Stomach (tissue), 9 donors: ENCODE measurements around the gene THAP8. TPM values are rescaled to one million over a fixed set of nuclear protein-coding genes. Genes with fewer than 3 reads are reported as not detected.
A peak's percentile ranks its signal among the peaks of the same experiment; 100 is the strongest.

ENCODE experiments used
- DNase-seq, 2 donors: peaks; one replicate each; pipeline versions ENCODE4 v3.0.0 to v3.0.0-alpha.2; 2013 to 2019
- H3K27ac ChIP-seq, 5 donors: fragments of 200-600 bp in 4 of 5; sonication (generic) in 4 of 5; one replicate each; pipeline ENCODE4 v1.5.1; 2013 to 2019; ENCODE audit warnings: mild to moderate bottlenecking in 1 of 5, moderate library complexity in 1 of 5
- H3K27me3 ChIP-seq, 3 donors: fragments of 200-600 bp; sonication (generic); one replicate each; pipeline ENCODE4 v1.5.1; 2017 to 2019; ENCODE audit warnings: mixed run types in 1 of 3
- H3K36me3 ChIP-seq, 4 donors: fragments of 200-600 bp; sonication (generic); 1 replicate in 3 of 4; 2 replicates in 1 of 4; pipeline ENCODE4 v1.5.1; 2016 to 2019
- H3K4me1 ChIP-seq, 4 donors: fragments of 200-600 bp; sonication (generic); one replicate each; pipeline ENCODE4 v1.5.1; 2016 to 2019
- H3K4me3 ChIP-seq, 4 donors: fragments of 200-600 bp; sonication (generic) in 3 of 4; one replicate each; pipeline ENCODE4 v1.5.1; 2016 to 2019; ENCODE audit warnings: mild to moderate bottlenecking in 1 of 4
- H3K9me3 ChIP-seq, 4 donors: fragments of 200-600 bp; sonication (generic); one replicate each; pipeline ENCODE4 v1.5.1; 2016 to 2019
- EP300 ChIP-seq: sonication (generic); formaldehyde crosslinking; IDR thresholded peaks from one replicate; pipeline ENCODE4 v1.6.1; 2017; ENCODE audit warnings: antibody characterized with exemption
- POLR2A ChIP-seq, 4 donors: fragments of 450-650 bp; IDR thresholded peaks; one replicate each; pipeline ENCODE4 v1.6.1; 2016; ENCODE audit warnings: antibody characterized with exemption in 4 of 4, control low read depth in 2 of 4, mild to moderate bottlenecking in 1 of 4, moderate library complexity in 1 of 4
- POLR2AphosphoS5 ChIP-seq, 3 donors: sonication (generic); formaldehyde crosslinking; IDR thresholded peaks; one replicate each; pipeline ENCODE4 v1.6.1; 2016; ENCODE audit warnings: antibody characterized with exemption in 3 of 3
- WGBS, 5 donors: extraction: QIAGEN DNeasy Blood & Tissue Kit in 3 of 5; methylation state at CpG; one replicate each; pipeline versions ENCODE4 v1.1.5 to v1.1.7; 2013 to 2018; 5-methylcytosine and 5-hydroxymethylcytosine counted together
- intact Hi-C: fragments of 100-400 bp; cut with DNase I; formaldehyde crosslinking; loops from one replicate; pipeline ENCODE4 v1.15.1; 2023; ENCODE audit warnings: low total_unique reads
- polyA plus RNA-seq, 3 donors: library from polyadenylated mRNA; stranded (reverse); fragments of 200-250 nt; gene quantifications; one replicate each; pipeline ENCODE4 v1.2.3, GENCODE V29; 2013
- total RNA-seq, 5 donors: library from RNA; depleted of rRNA; stranded (reverse); fragments of >200 nt; gene quantifications; one replicate each; pipeline versions ENCODE4 v1.1.0 to v1.2.3, GENCODE V29; 2014 to 2016
- TF ChIP-seq, protein P1 (sequence below), 7 experiments: fragments of 450-650 bp in 4 of 7; fragments of 200-600 bp in 3 of 7; sonication (generic) in 3 of 7; IDR thresholded peaks; one replicate each; pipeline ENCODE4 v1.5.1; 2016 to 2019; ENCODE audit warnings: antibody characterized with exemption in 7 of 7, control low read depth in 2 of 7, mild to moderate bottlenecking in 1 of 7
- donor health status: healthy with polysubstance abuse.
- donor health status: Bipolar disorder and iron deficiency.
- donor health status: healthy.

The THAP8 gene
- total and polyA plus RNA-seq, 8 donors = 0.29 to 12.8 (median 4.7) TPM; not detected in 1

DNA sequence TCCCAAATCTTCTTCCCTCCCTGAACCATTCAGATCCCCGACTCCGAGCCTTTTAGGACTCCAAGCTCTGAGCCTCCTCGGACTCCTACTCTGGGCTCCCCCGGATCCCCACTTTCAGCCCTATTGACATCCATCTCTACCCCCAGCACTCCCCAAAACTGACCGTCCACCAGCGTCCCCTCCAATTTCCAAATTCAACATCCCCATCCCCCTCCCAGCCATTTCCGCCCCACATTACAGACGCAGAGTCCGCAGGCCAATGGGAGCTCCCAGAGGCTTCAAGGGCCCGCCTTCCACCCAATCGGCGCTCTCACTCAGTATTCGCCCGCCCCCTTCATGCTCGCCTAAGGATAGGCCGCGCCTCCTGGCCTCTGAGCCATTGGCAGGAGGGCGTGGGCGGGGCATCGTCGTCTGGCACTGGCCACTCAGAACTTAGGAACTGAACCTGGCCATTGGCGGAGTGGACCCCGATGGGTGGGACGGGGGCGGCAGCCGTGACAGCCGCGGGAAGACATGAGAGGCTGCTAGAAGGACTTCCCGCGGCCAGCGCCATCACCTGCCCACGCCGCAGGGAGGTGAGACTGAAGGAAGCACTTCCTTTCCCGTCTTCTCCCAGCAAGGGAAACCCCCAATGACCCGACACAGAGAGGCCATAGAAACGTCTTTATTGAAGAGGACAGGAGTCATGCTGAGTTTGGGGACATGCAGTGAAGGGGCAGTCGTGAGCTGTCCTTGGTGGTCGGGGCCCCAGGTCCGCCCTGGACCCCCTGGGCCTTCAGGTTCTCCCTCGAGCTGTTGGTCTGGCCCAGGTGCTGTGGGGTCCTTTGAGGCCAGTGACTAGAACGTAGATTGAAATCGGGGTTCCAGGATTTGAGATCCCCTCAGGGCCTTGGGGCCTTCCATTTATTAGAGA, 39.8 kb downstream of the THAP8 start, which contains the start of gene ALKBH6:
Gene ALKBH6, minus strand, starts transcription at position 202 of the 913 bp plus-strand sequence. CDS start 816 bp downstream, outside the sequence.
- H3K27ac ChIP-seq = peak within 1 kb of the TSS; percentile 75 to 92 (median 90)
- no peaks in the 10 kb centered on the region for H3K9me3 ChIP-seq
- intact Hi-C loops = no loop called here
- peak; percentile 24 to 88 (median 30) for TF ChIP-seq POLR2AphosphoS5 (IDR thresholded peaks at IDR 0.05)
- TF ChIP-seq POLR2A (IDR thresholded peaks at IDR 0.05) = no peak
- TF ChIP-seq EP300 = no peak
- no peaks in the 10 kb centered on the region for H3K27me3 ChIP-seq
- DNase-seq = peak; percentile 100
- H3K36me3 ChIP-seq = peaks cover 7 to 38% (median 28%) of the 10 kb centered on the region in 4 donors
- peaks cover 15 to 30% (median 24%) of the 10 kb centered on the region in 4 donors for H3K4me1 ChIP-seq
- H3K4me3 ChIP-seq = peak within 1 kb of the TSS; percentile 65 to 83 (median 70)
- WGBS, 5 donors = 0 to 5% (median 2%) methylated on average over 24 to 42 of the region's 42 CpGs

DNA sequence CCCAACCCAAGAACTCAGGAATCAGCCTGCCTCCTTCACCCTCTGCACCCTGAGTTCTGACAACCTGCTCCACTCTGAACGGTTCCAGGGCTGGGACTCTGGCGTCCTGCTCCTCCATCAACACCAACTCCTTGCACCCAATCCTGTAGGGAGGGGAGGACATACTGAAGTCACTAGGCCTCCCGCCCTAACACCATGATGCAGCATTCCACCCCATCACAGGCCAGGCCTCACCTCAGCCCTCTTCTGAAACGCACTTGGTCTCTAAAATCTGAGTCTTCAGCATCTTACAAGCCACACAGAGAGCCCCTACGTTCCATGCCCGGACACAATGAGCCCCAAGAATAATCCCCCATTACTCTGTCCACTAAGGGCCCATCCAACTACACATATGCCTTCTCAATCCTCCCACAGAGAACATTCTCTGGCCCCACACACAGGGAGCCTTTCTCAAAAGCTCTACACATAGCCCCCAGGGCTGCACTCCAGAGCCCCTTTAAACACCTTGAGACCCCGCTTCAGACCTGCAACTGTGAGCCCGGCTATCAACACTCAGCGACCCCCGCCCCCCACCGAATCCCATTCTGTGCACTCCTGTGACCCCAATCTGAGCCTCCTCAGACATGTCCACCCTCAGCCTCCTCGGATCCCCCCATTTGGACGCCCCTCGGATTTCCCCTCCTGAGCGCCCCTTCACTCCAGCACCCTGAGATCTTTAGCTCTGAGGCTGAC, 40.6 kb downstream of the THAP8 start:
- Histone ChIP-seq H3K36me3 (peaks cover 0 to 30% (median 20%) of the 10 kb centered on the region in 4 donors), H3K4me1 (peaks cover 21 to 38% (median 31%) of the 10 kb centered on the region in 4 donors), H3K4me3 (peak overlapping the region; percentile 65 to 83 (median 70)), H3K27ac (peak overlapping the region; percentile 75 to 92 (median 90)), H3K27me3 (no peaks in the 10 kb centered on the region), H3K9me3 (no peaks in the 10 kb centered on the region)
- 27 to 32% (median 29%) methylated on average over 15 of the region's 15 CpGs for WGBS, 5 donors
- no peak for DNase-seq
- no peak for TF ChIP-seq POLR2A (IDR thresholded peaks at IDR 0.05)
- intact Hi-C loops = no loop called here

DNA sequence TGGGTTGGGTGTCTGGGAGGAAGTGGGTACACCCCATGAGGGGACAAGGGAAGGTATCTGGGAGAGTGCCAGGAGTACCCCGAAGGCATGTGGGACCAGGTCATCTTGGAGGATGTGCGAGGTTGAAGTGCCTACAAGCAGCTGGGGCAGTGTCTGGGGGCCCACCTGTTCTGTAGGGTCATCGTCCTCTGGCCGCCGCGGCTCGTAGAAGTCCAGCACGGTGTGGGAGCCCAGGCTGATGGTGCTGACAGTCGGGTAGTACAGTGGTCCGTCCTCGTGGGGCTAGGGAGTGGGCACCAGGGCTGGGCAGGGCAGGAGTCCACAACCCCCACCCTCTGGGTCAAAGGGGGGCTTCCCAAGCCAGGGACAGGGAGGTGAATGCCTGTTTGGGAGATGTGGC, 43.7 kb downstream of the THAP8 start:
- Histone ChIP-seq H3K4me3 (no peak overlapping the region), H3K36me3 (peaks cover 0 to 4% (median 0%) of the 10 kb centered on the region in 4 donors), H3K27ac (peak overlapping the region in 1 of 5 donors; percentile 84), H3K27me3 (no peaks in the 10 kb centered on the region), H3K4me1 (peaks cover 21 to 49% (median 36%) of the 10 kb centered on the region in 4 donors), H3K9me3 (no peaks in the 10 kb centered on the region)
- intact Hi-C loops = no loop called here
- TF ChIP-seq POLR2A (IDR thresholded peaks at IDR 0.05) (no peak), EP300 (no peak), POLR2AphosphoS5 (IDR thresholded peaks at IDR 0.05) (no peak)
- TF ChIP-seq, protein P1, sequence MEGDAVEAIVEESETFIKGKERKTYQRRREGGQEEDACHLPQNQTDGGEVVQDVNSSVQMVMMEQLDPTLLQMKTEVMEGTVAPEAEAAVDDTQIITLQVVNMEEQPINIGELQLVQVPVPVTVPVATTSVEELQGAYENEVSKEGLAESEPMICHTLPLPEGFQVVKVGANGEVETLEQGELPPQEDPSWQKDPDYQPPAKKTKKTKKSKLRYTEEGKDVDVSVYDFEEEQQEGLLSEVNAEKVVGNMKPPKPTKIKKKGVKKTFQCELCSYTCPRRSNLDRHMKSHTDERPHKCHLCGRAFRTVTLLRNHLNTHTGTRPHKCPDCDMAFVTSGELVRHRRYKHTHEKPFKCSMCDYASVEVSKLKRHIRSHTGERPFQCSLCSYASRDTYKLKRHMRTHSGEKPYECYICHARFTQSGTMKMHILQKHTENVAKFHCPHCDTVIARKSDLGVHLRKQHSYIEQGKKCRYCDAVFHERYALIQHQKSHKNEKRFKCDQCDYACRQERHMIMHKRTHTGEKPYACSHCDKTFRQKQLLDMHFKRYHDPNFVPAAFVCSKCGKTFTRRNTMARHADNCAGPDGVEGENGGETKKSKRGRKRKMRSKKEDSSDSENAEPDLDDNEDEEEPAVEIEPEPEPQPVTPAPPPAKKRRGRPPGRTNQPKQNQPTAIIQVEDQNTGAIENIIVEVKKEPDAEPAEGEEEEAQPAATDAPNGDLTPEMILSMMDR (IDR thresholded peaks at IDR 0.05) = no peak
- no peak for DNase-seq
- 90 to 96% (median 95%) methylated on average over 2 to 11 of the region's 11 CpGs for WGBS, 5 donors

DNA sequence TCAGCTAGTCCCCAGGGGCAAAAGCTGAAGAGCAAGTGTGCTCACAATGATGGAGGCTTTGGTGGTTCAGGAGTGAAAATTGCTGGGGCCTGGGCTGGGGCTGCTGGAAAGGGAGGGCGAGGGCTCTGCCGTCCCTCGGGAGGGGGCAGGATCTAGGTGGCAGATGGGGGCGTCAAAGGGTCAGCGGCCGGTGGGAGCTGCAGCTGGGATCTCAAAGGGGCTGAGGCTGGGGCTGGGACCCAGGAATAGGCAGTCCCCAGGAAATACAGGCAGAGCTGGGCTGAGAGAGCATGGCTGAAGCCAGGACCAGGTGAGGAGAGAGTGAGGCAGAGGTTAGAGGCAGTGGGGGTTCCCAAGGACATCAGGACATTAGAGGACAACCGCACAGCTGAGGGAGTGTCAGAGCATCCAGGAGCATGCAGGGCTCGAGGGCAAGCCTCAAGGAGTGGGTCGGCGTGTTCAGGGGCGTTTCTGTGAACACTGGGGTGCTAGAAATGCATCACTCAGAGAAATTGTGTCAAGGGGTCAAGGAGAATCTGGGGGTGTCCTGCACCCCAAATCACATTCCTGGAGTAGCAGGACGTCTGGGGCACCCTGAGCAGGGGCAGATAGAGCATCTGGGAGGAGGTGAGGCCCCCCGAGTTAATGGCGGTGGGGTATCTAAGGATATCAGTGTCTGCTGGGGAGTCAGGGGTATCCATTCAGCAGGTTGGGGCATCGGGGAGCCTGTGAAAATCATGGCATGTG, 44.3 kb downstream of the THAP8 start:
- 52 to 56% (median 55%) methylated on average over 15 of the region's 15 CpGs for WGBS, 5 donors
- Histone ChIP-seq H3K9me3 (no peaks in the 10 kb centered on the region), H3K4me1 (peaks cover 21 to 46% (median 34%) of the 10 kb centered on the region in 4 donors), H3K4me3 (peak overlapping the region; percentile 38 to 48 (median 46)), H3K27me3 (no peaks in the 10 kb centered on the region), H3K27ac (peak overlapping the region; percentile 18 to 84 (median 77)), H3K36me3 (peaks cover 0 to 4% (median 2%) of the 10 kb centered on the region in 4 donors)
- intact Hi-C loops = no loop called here
- TF ChIP-seq POLR2AphosphoS5 (IDR thresholded peaks at IDR 0.05) = no peak
- no peak for DNase-seq

DNA sequence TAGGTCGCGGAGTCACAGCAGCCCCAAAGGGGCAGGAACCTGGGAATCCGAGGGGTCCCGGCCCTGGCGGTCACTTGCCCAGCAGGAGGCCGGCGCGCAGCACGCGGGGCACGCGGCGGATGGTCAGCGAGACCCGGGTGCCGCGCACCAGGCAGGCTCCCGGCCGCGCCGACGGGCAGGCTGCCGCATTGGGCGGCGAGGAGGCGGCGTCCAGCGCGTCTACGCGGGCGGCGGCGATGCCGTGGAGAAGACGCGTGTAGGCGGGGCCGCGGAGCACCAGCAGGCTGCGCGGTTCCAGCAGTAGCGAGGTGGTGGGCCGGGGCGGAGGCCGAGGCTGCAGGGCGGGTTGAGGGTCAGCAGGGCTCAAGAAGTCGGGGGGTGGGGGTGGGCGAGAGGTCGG, 44.9 kb downstream of the THAP8 start:
- peak; percentile 72 to 90 for DNase-seq
- H3K4me1 ChIP-seq = peaks cover 17 to 41% (median 30%) of the 10 kb centered on the region in 4 donors
- H3K36me3 ChIP-seq = peaks cover 0 to 7% (median 2%) of the 10 kb centered on the region in 4 donors
- peak overlapping the region; percentile 18 to 84 (median 77) for H3K27ac ChIP-seq
- H3K27me3 ChIP-seq = no peaks in the 10 kb centered on the region
- intact Hi-C loops = no loop called here
- H3K4me3 ChIP-seq = peak overlapping the region; percentile 38 to 48 (median 46)
- 1 to 2% (median 1%) methylated on average over 19 to 50 of the region's 50 CpGs for WGBS, 5 donors
- no peaks in the 10 kb centered on the region for H3K9me3 ChIP-seq
- TF ChIP-seq POLR2AphosphoS5 (IDR thresholded peaks at IDR 0.05) = peak; percentile 23 to 66 (median 51)
- no peak for TF ChIP-seq EP300
